Subcutaneous abdominal adipose tissue (tissue), 5 donors: ENCODE measurements around the gene CDH12.

ENCODE experiments used
- H3K27ac ChIP-seq: one replicate; pipeline ENCODE4 v1.7.0; 2013; ENCODE audit warnings: low read depth, mild to moderate bottlenecking, inconsistent platforms, low read length, moderate library complexity
- H3K27me3 ChIP-seq, 5 donors: one replicate each; pipeline ENCODE4 v1.7.0; 2013; ENCODE audit warnings: low read length in 5 of 5, inconsistent platforms in 1 of 5; ENCODE audit not compliant: control insufficient read depth in 5 of 5, insufficient read depth in 4 of 5
- H3K36me3 ChIP-seq, 5 donors: one replicate each; pipeline ENCODE4 v1.7.0; 2013; ENCODE audit warnings: low read length in 5 of 5; ENCODE audit not compliant: control insufficient read depth in 5 of 5, insufficient read depth in 5 of 5
- H3K4me1 ChIP-seq, 5 donors: one replicate each; pipeline ENCODE4 v1.7.0; 2013; ENCODE audit warnings: low read length in 5 of 5, mild to moderate bottlenecking in 3 of 5, moderate library complexity in 1 of 5; ENCODE audit not compliant: control insufficient read depth in 5 of 5, insufficient read depth in 5 of 5
- H3K4me3 ChIP-seq, 5 donors: one replicate each; pipeline ENCODE4 v1.7.0; 2013; ENCODE audit warnings: low read length in 5 of 5, low read depth in 1 of 5
- H3K9ac ChIP-seq, 5 donors: one replicate each; pipeline ENCODE4 v1.7.0; 2013; ENCODE audit warnings: low read length in 5 of 5, mild to moderate bottlenecking in 4 of 5, moderate library complexity in 3 of 5
- H3K9me3 ChIP-seq, 5 donors: one replicate each; pipeline ENCODE4 v1.7.0; 2013; ENCODE audit warnings: low read length in 5 of 5; ENCODE audit not compliant: control insufficient read depth in 5 of 5
- donor health status: healthy.
- donor health status: healthy.
- donor health status: healthy.
- donor health status: healthy.
- donor health status: healthy.

CDH12 gene

GRCh38 chr5:22850981-22851380 is 2.2 kb downstream of the CDH12 start:
- Histone ChIP-seq H3K36me3 (no peaks in the 10 kb centered on the region), H3K9ac (no peak overlapping the region), H3K27ac (no peak overlapping the region), H3K4me1 (peaks cover 0 to 11% (median 9%) of the 10 kb centered on the region in 5 donors), H3K9me3 (no peaks in the 10 kb centered on the region), H3K27me3 (peaks cover 0 to 3% (median 0%) of the 10 kb centered on the region in 5 donors), H3K4me3 (no peak overlapping the region)

GRCh38 chr5:22846693-22847092 is 6.5 kb downstream of the CDH12 start:
- Histone ChIP-seq H3K36me3 (no peaks in the 10 kb centered on the region), H3K9ac (no peak overlapping the region), H3K9me3 (no peaks in the 10 kb centered on the region), H3K27ac (no peak overlapping the region), H3K27me3 (peaks cover 0 to under 1% (median 0%) of the 10 kb centered on the region in 5 donors), H3K4me3 (no peak overlapping the region), H3K4me1 (no peaks in the 10 kb centered on the region)

GRCh38 chr5:22844636-22845035 is 8.5 kb downstream of the CDH12 start:
- H3K4me3 ChIP-seq, result no peak overlapping the region
- no peak overlapping the region for H3K9ac ChIP-seq
- H3K9me3 ChIP-seq, result no peaks in the 10 kb centered on the region
- H3K27ac ChIP-seq, result no peak overlapping the region
- no peaks in the 10 kb centered on the region for H3K4me1 ChIP-seq
- no peaks in the 10 kb centered on the region for H3K27me3 ChIP-seq
- no peaks in the 10 kb centered on the region for H3K36me3 ChIP-seq

GRCh38 chr5:22844155-22844554 is 9.0 kb downstream of the CDH12 start:
- no peaks in the 10 kb centered on the region for H3K27me3 ChIP-seq
- no peak overlapping the region for H3K9ac ChIP-seq
- H3K9me3 ChIP-seq, result no peaks in the 10 kb centered on the region
- no peak overlapping the region for H3K4me3 ChIP-seq
- H3K36me3 ChIP-seq, result no peaks in the 10 kb centered on the region
- H3K4me1 ChIP-seq, result no peaks in the 10 kb centered on the region
- no peak overlapping the region for H3K27ac ChIP-seq

GRCh38 chr5:22842574-22842973 is 10.6 kb downstream of the CDH12 start:
- Histone ChIP-seq H3K9me3 (no peaks in the 10 kb centered on the region), H3K27me3 (no peaks in the 10 kb centered on the region), H3K36me3 (no peaks in the 10 kb centered on the region), H3K4me1 (no peaks in the 10 kb centered on the region), H3K27ac (no peak overlapping the region), H3K4me3 (no peak overlapping the region), H3K9ac (no peak overlapping the region)

- Histone ChIP-seq H3K9ac (no peak overlapping the region), H3K27ac (no peak overlapping the region), H3K9me3 (no peaks in the 10 kb centered on the region), H3K27me3 (no peaks in the 10 kb centered on the region), H3K4me1 (no peaks in the 10 kb centered on the region), H3K4me3 (no peak overlapping the region), H3K36me3 (no peaks in the 10 kb centered on the region)
Measured at GRCh38 chr5:22837803-22838202, 15.3 kb downstream of the CDH12 start.

- H3K4me3 ChIP-seq, result no peak overlapping the region
- no peak overlapping the region for H3K9ac ChIP-seq
- H3K4me1 ChIP-seq, result no peaks in the 10 kb centered on the region
- no peaks in the 10 kb centered on the region for H3K27me3 ChIP-seq
- no peak overlapping the region for H3K27ac ChIP-seq
- H3K36me3 ChIP-seq, result no peaks in the 10 kb centered on the region
- H3K9me3 ChIP-seq, result no peaks in the 10 kb centered on the region
Measured at GRCh38 chr5:22835686-22836085, 17.5 kb downstream of the CDH12 start.

GRCh38 chr5:22793463-22793862 is 59.7 kb downstream of the CDH12 start:
- Histone ChIP-seq H3K4me1 (no peaks in the 10 kb centered on the region), H3K9me3 (no peaks in the 10 kb centered on the region), H3K4me3 (no peak overlapping the region), H3K36me3 (no peaks in the 10 kb centered on the region), H3K27me3 (no peaks in the 10 kb centered on the region), H3K27ac (no peak overlapping the region), H3K9ac (no peak overlapping the region)

- Histone ChIP-seq H3K9me3 (peaks cover 0 to 10% (median 0%) of the 10 kb centered on the region in 5 donors), H3K4me1 (no peaks in the 10 kb centered on the region), H3K4me3 (no peak overlapping the region), H3K27me3 (no peaks in the 10 kb centered on the region), H3K27ac (no peak overlapping the region), H3K9ac (no peak overlapping the region), H3K36me3 (no peaks in the 10 kb centered on the region)
Measured at GRCh38 chr5:22787807-22788206, 65.3 kb downstream of the CDH12 start.

- Histone ChIP-seq H3K27ac (no peak overlapping the region), H3K9ac (no peak overlapping the region), H3K4me3 (no peak overlapping the region), H3K9me3 (peaks cover 0 to 10% (median 0%) of the 10 kb centered on the region in 5 donors), H3K27me3 (no peaks in the 10 kb centered on the region), H3K4me1 (no peaks in the 10 kb centered on the region), H3K36me3 (no peaks in the 10 kb centered on the region)
Measured at GRCh38 chr5:22787398-22787797, 65.7 kb downstream of the CDH12 start.

GRCh38 chr5:22780756-22781155 is 72.4 kb downstream of the CDH12 start:
- Histone ChIP-seq H3K36me3 (no peaks in the 10 kb centered on the region), H3K27ac (no peak overlapping the region), H3K4me1 (no peaks in the 10 kb centered on the region), H3K9ac (no peak overlapping the region), H3K4me3 (no peak overlapping the region), H3K9me3 (peaks cover 0 to 4% (median 0%) of the 10 kb centered on the region in 5 donors), H3K27me3 (no peaks in the 10 kb centered on the region)
